SH-SY5Y (cell line): ENCODE data around the gene ASPG.

ENCODE experiments used
- GATA2 ChIP-seq: IDR thresholded peaks from 2 replicates; pipeline ENCODE4 v1.6.1; 2011; ENCODE audit warnings: mild to moderate bottlenecking, low read depth, low read length
- GATA3 ChIP-seq: IDR thresholded peaks from 2 replicates; pipeline ENCODE4 v1.6.1; 2011; ENCODE audit warnings: low read depth, mild to moderate bottlenecking, low read length, moderate library complexity

- no peak for TF ChIP-seq GATA3
- no peak for TF ChIP-seq GATA2
These were observed 8.0 kb downstream of the ASPG start for GRCh38 chr14:104093366-104094055.
